HepG2 (cell line): Measurements from ENCODE around the gene CRISPLD2. TPM values are rescaled to one million over a fixed set of nuclear protein-coding genes. Genes with fewer than 3 reads are reported as not detected.

Experiments
- ATAC-seq: fragments of 200-7000 bp; cut with Tn5 transposase; 3 replicates; pipeline ENCODE4 v1.9.1; 2020; ENCODE audit warnings: mild to moderate bottlenecking, moderate library complexity
- BruUV-seq: library from RNA; stranded (reverse); fragments of 400-500 nt; replicated peaks from 2 replicates; lab custom pipeline; 2021; lab: Mats Ljungman, UMichigan
- CTCF ChIA-PET: fragments of 300-600 bp; formaldehyde crosslinking; extraction: SDS; loops from one replicate; lab custom pipeline; 2021; ENCODE audit warnings: low total read pairs, inconsistent platforms, low intra/inter-chr PET ratio; lab: Yijun Ruan, JAX
- POLR2A ChIA-PET: fragments of 350-600 bp; sonication (Branson Sonifier 250); formaldehyde crosslinking; loops from one replicate; lab custom pipeline; 2020; ENCODE audit warnings: antibody characterized with exemption, inconsistent platforms; lab: Yijun Ruan, JAX
- DNase-seq: peaks from one replicate; pipeline ENCODE4 v3.0.0-alpha.2; 2015; ENCODE audit warnings: low spot score
- FAIRE-seq: peaks from 3 replicates; lab custom pipeline; 2011; peaks lifted over from hg19 to GRCh38; lab: Jason Lieb, UNC
- H2AFZ ChIP-seq: one replicate; pipeline ENCODE4 v1.6.1; 2011; ENCODE audit warnings: low read length, inconsistent platforms
- H3K27ac ChIP-seq: fragments of 300-600 bp; 3 replicates; pipeline ENCODE4 v1.8.0; 2011; ENCODE audit warnings: mixed run types, mild to moderate bottlenecking, mixed read lengths, low read length, inconsistent platforms; ENCODE audit not compliant: insufficient read depth; ENCODE audit errors: extremely low read length
- H3K27me3 ChIP-seq, 2 experiments: fragments of 200-600 bp in 1 of 2; 2 replicates in 1 of 2; 3 replicates in 1 of 2; pipeline versions ENCODE4 v1.6.0 to v1.8.0; 2011; ENCODE audit warnings: low read length in 2 of 2, mild to moderate bottlenecking in 2 of 2, moderate library complexity in 2 of 2, inconsistent platforms in 1 of 2; ENCODE audit not compliant: insufficient read depth in 2 of 2, control insufficient read depth in 1 of 2
- H3K36me3 ChIP-seq, 2 experiments: fragments of 200-600 bp in 1 of 2; replicated peaks in 1 of 2; 2 replicates in 1 of 2; 3 replicates in 1 of 2; pipeline versions ENCODE4 v1.5.1 to v1.8.0; 2011; ENCODE audit warnings: low read length in 2 of 2, inconsistent platforms in 1 of 2; ENCODE audit not compliant: insufficient read depth in 2 of 2, control insufficient read depth in 1 of 2
- H3K4me1 ChIP-seq: 2 replicates; pipeline ENCODE4 v1.5.1; 2012; ENCODE audit warnings: low read length, inconsistent platforms; ENCODE audit not compliant: insufficient read depth
- H3K4me2 ChIP-seq: 2 replicates; pipeline ENCODE4 v1.6.0; 2011; ENCODE audit warnings: low read depth, low read length, inconsistent platforms
- H3K4me3 ChIP-seq, 3 experiments: fragments of 200-600 bp in 1 of 3; sonication (generic), shearing (Covaris generic) in 1 of 3; replicated peaks in 1 of 3; 2 replicates each; pipeline ENCODE4 v1.5.1; 2011 to 2016; ENCODE audit warnings: low read length in 3 of 3, inconsistent platforms in 2 of 3, low read depth in 2 of 3, mild to moderate bottlenecking in 2 of 3, control low read depth in 1 of 3, mixed read lengths in 1 of 3; ENCODE audit not compliant: insufficient read depth in 1 of 3
- H3K79me2 ChIP-seq: one replicate; pipeline ENCODE4 v1.6.1; 2011; ENCODE audit warnings: low read length, inconsistent platforms; ENCODE audit not compliant: insufficient read depth
- H3K9ac ChIP-seq: 2 replicates; pipeline ENCODE4 v1.6.0; 2011; ENCODE audit warnings: mild to moderate bottlenecking, low read depth, low read length, inconsistent platforms; ENCODE audit not compliant: insufficient read depth
- H3K9me3 ChIP-seq: 2 replicates; pipeline ENCODE4 v1.5.1; 2012; ENCODE audit warnings: mild to moderate bottlenecking, low read length
- H4K20me1 ChIP-seq: 2 replicates; pipeline ENCODE4 v1.6.0; 2011; ENCODE audit warnings: inconsistent platforms, mild to moderate bottlenecking, low read length, moderate library complexity; ENCODE audit not compliant: insufficient read depth
- AGO2 ChIP-seq: fragments of 200-400 bp; formaldehyde crosslinking; optimal IDR thresholded peaks from 2 replicates; pipeline ENCODE3; 2017; ENCODE audit warnings: mild to moderate bottlenecking, low read depth, low read length, moderate library complexity
- ATF1 ChIP-seq: IDR thresholded peaks from 2 replicates; pipeline ENCODE4 v1.6.1; 2016; ENCODE audit warnings: mild to moderate bottlenecking, control low read depth
- DMAP1 ChIP-seq: IDR thresholded peaks from 2 replicates; pipeline ENCODE4 v1.6.1; 2016
- GABPB1 ChIP-seq: IDR thresholded peaks from 2 replicates; pipeline ENCODE4 v1.6.1; 2016; ENCODE audit warnings: mild to moderate bottlenecking, missing genetic modification reagents, moderate library complexity, missing compliant biosample characterization
- HINFP ChIP-seq: sonication (generic); formaldehyde crosslinking; IDR thresholded peaks from 2 replicates; pipeline ENCODE4 v1.4.0; 2020; ENCODE audit warnings: low read depth, mild to moderate bottlenecking, missing genetic modification reagents
- HNRNPL ChIP-seq: fragments of 200-400 bp; formaldehyde crosslinking; IDR thresholded peaks from 2 replicates; pipeline ENCODE4 v1.6.1; 2017; ENCODE audit warnings: mild to moderate bottlenecking, low read depth, low read length
- MTA1 ChIP-seq: sonication (generic); formaldehyde crosslinking; IDR thresholded peaks from 2 replicates; pipeline ENCODE4 v1.4.0; 2020; ENCODE audit warnings: missing genetic modification reagents, mild to moderate bottlenecking, borderline replicate concordance
- MTA3 ChIP-seq: sonication (generic); formaldehyde crosslinking; IDR thresholded peaks from 2 replicates; pipeline ENCODE4 v1.4.0; 2020; ENCODE audit warnings: missing genetic modification reagents
- NPAS2 ChIP-seq: sonication (generic); formaldehyde crosslinking; IDR thresholded peaks from 2 replicates; pipeline ENCODE4 v1.8.0; 2022; ENCODE audit warnings: mild to moderate bottlenecking, missing genetic modification reagents, borderline replicate concordance
- ZNF547 ChIP-seq: sonication (generic); formaldehyde crosslinking; IDR thresholded peaks from 2 replicates; pipeline ENCODE4 v1.5.1; 2020; ENCODE audit warnings: mild to moderate bottlenecking, missing genetic modification reagents
- ZNF768 ChIP-seq: sonication (generic); formaldehyde crosslinking; IDR thresholded peaks from 2 replicates; pipeline ENCODE4 v1.4.0; 2020; ENCODE audit warnings: missing genetic modification reagents
- WGBS: methylation state at CpG from one replicate; pipeline ENCODE4 v1.1.6; 2017; ENCODE audit warnings: low lambda C conversion rate; 5-methylcytosine and 5-hydroxymethylcytosine counted together
- in situ Hi-C: cut with HindIII; loops from 2 replicates; pipeline ENCODE4 v1.10.0; 2017; ENCODE audit warnings: low pct_unique_long_range_greater_than_20kb; ENCODE audit not compliant: extremely low pct_ligation_motif_present
- intact Hi-C: fragments of 100-400 bp; cut with micrococcal nuclease; formaldehyde crosslinking; loops from one replicate; pipeline ENCODE4 v1.10.0; 2022; ENCODE audit not compliant: unreplicated experiment
- polyA plus RNA-seq, 8 experiments: library from polyadenylated mRNA; depleted of rRNA in 3 of 8; stranded (reverse) in 7 of 8; unstranded in 1 of 8; fragments of >200 nt; fragmentation: Illumina TruSeq in 4 of 8; extraction: Trizol in 4 of 8; gene quantifications; 2 replicates each; pipeline versions ENCODE4 v1.2.1 to v1.2.3, GENCODE V29; 2011 to 2016; ENCODE audit warnings: low read depth in 4 of 8, missing spikeins in 1 of 8, mixed read lengths in 1 of 8; ENCODE audit not compliant: insufficient read depth in 1 of 8
- total RNA-seq, 5 experiments: library from RNA; depleted of rRNA; stranded (reverse); fragments of >200 nt; fragmentation: Illumina TruSeq; extraction: Trizol; gene quantifications; 2 replicates each; pipeline ENCODE4 v1.2.3, GENCODE V29; 2016; ENCODE audit warnings: low read depth in 1 of 5

Gene CRISPLD2
- total and polyA plus RNA-seq, 2 of the 13 experiments (the other 11 are each of a cell fraction or from before 2014, with no cell fraction given) = 0.04 to 0.31 TPM

GRCh38 chr16:84786605-84787262 is 33.1 kb upstream of the CRISPLD2 start:
- DNase-seq = no peak
- POLR2A ChIA-PET = no interaction called here
- H3K4me2 ChIP-seq = no peak overlapping the region
- no peak overlapping the region for H3K27ac ChIP-seq
- ATAC-seq = peak; percentile 28
- TF ChIP-seq ZNF768 = no peak
- TF ChIP-seq MTA3 (CRISPR knock-in tag) = no peak
- no peak for TF ChIP-seq DMAP1 (CRISPR knock-in tag)
- TF ChIP-seq MTA1 (CRISPR knock-in tag) = no peak
- TF ChIP-seq ATF1 (CRISPR knock-in tag) = no peak
- peak; percentile 42 for TF ChIP-seq AGO2
- TF ChIP-seq GABPB1 (CRISPR knock-in tag) = no peak
- 0 out of 2 replicates have a peak, but pooled peaks have one; percentile 44 for TF ChIP-seq NPAS2
- TF ChIP-seq HNRNPL = 0 out of 2 replicates have a peak, but pooled peaks have one; percentile 39
- TF ChIP-seq ZNF547 (CRISPR knock-in tag) = no peak
- no peak for TF ChIP-seq HINFP
- H4K20me1 ChIP-seq = no peaks in the 10 kb centered on the region
- H3K9ac ChIP-seq = no peak overlapping the region
- WGBS = 35% methylated on average over 1 of the region's 13 CpGs
- peaks cover 19% of the 10 kb centered on the region; the same call in 1 of the 2 replicates for H3K4me1 ChIP-seq
- FAIRE-seq = no peak
- H2AFZ ChIP-seq = no peak overlapping the region
- H3K36me3 ChIP-seq = no peaks in the 10 kb centered on the region
- H3K9me3 ChIP-seq = no peaks in the 10 kb centered on the region
- no TSS peak for BruUV-seq
- CTCF ChIA-PET = no interaction called here
- no peaks in the 10 kb centered on the region for H3K79me2 ChIP-seq
- intact Hi-C loops (no loop called here), in situ Hi-C loops (no loop called here)
- no peak overlapping the region for H3K4me3 ChIP-seq
- H3K27me3 ChIP-seq = no peaks in the 10 kb centered on the region
